Esophagus muscularis mucosa (tissue), 4 donors: ENCODE data around the gene TRPC4AP. TPM values are rescaled to one million over a fixed set of nuclear protein-coding genes. Genes with fewer than 3 reads are reported as not detected.
"Not testable (repeated sequence)": the region's sequence is repeated elsewhere in the genome, so short reads cannot be mapped to it uniquely, and the experiment has no call there.

Source experiments
- DNase-seq: peaks from one replicate; pipeline ENCODE4 v3.0.0-alpha.2; 2017; ENCODE audit errors: extremely low spot score
- H3K27ac ChIP-seq, 4 donors: fragments of 200-600 bp; sonication (generic); replicated peaks in 1 of 4; 1 replicate in 3 of 4; 2 replicates in 1 of 4; pipeline ENCODE4 v1.5.1; 2016 to 2019; ENCODE audit warnings: mild to moderate bottlenecking in 1 of 4
- H3K27me3 ChIP-seq, 4 donors: fragments of 200-600 bp; sonication (generic); one replicate each; pipeline versions ENCODE4 v1.5.1 to v1.6.0; 2016 to 2019
- H3K36me3 ChIP-seq, 4 donors: fragments of 200-600 bp; sonication (generic); one replicate each; pipeline ENCODE4 v1.5.1; 2016 to 2019
- H3K4me1 ChIP-seq, 4 donors: fragments of 200-600 bp; sonication (generic); one replicate each; pipeline ENCODE4 v1.5.1; 2016 to 2019
- H3K4me3 ChIP-seq, 4 donors: fragments of 200-600 bp; sonication (generic); 1 replicate in 2 of 4; 2 replicates in 2 of 4; pipeline ENCODE4 v1.5.1; 2016 to 2019; ENCODE audit warnings: mild to moderate bottlenecking in 4 of 4, moderate library complexity in 1 of 4
- H3K9me3 ChIP-seq, 4 donors: fragments of 200-600 bp; sonication (generic); 1 replicate in 3 of 4; 2 replicates in 1 of 4; pipeline ENCODE4 v1.5.1; 2016 to 2019
- EP300 ChIP-seq: sonication (generic); formaldehyde crosslinking; IDR thresholded peaks from one replicate; pipeline ENCODE4 v1.6.1; 2017; ENCODE audit warnings: antibody characterized with exemption
- POLR2A ChIP-seq: fragments of 450-650 bp; IDR thresholded peaks from one replicate; pipeline ENCODE4 v1.6.1; 2017; ENCODE audit warnings: antibody characterized with exemption, moderate library complexity, mild to moderate bottlenecking, low read depth
- POLR2AphosphoS5 ChIP-seq, 2 donors: sonication (generic); formaldehyde crosslinking; IDR thresholded peaks; one replicate each; pipeline ENCODE4 v1.6.1; 2017; ENCODE audit warnings: antibody characterized with exemption in 2 of 2
- WGBS: methylation state at CpG from one replicate; pipeline ENCODE4 v1.1.5; 2018; 5-methylcytosine and 5-hydroxymethylcytosine counted together
- intact Hi-C: fragments of 100-400 bp; cut with DNase I; formaldehyde crosslinking; loops from one replicate; pipeline ENCODE4 v1.15.1; 2023
- total RNA-seq, 4 donors: library from RNA; depleted of rRNA; stranded (reverse); fragments of >200 nt; gene quantifications; one replicate each; pipeline versions ENCODE4 v1.1.0 to v1.2.1, GENCODE V29; 2016
- TF ChIP-seq, protein P1 (sequence below), 3 experiments: fragments of 200-600 bp in 2 of 3; fragments of 450-650 bp in 1 of 3; sonication (generic) in 2 of 3; IDR thresholded peaks; one replicate each; pipeline ENCODE4 v1.5.1; 2017 to 2019; ENCODE audit warnings: antibody characterized with exemption in 3 of 3, mild to moderate bottlenecking in 2 of 3, moderate library complexity in 1 of 3

The TRPC4AP gene
- total RNA-seq, 4 donors from 2014 or later, result 44.1 to 58.2 (median 52.1) TPM

DNA sequence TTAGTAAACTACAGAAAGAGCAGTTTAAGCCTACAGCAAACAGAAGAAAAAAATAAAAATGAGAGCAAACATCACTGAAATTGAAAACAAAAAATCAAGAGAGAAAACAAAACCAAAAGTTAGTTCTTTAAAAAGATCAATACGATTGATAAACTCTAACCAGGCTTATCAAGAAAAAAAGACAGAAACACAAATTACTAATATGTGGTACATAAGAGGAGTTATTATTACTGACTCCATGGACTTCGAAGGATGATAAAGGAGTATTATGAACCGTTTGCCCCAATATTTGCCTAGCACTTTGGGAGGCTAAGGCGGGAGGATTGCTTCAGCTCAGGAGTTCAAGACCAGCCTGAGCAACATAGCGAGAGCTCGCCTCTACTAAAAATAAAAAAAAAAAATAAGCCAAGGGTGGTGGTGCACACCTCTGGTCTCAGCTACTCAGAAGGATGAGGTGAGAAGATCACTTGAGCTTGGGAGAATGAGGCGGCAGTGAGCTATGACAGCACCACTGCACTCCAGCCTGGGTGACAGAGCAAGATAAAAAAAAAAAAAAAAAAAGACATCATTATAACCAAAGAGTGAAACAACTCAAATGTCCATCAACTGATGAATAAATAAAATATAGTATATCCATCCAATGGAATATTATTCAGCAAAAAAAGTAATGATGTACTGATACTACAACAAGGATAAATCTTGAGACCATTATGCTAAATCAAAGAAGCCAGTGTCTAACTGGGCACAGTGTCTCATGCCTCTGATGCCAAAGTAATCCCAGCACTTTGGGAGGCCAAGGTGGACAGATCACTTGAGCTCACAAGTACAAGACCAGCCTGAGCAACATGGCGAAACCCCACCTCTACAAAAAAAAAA, 12.9 kb downstream of the TRPC4AP start:
- H3K27me3 ChIP-seq, result no peaks in the 10 kb centered on the region
- intact Hi-C loops, result no loop called here
- peaks cover 25 to 32% (median 28%) of the 10 kb centered on the region in 4 donors for H3K4me1 ChIP-seq
- H3K9me3 ChIP-seq, result no peaks in the 10 kb centered on the region
- 93% methylated on average over 8 of the region's 8 CpGs for WGBS
- TF ChIP-seq POLR2A (no peak), POLR2AphosphoS5 (IDR thresholded peaks at IDR 0.05) (no peak), EP300 (no peak)
- peaks cover 18 to 28% (median 23%) of the 10 kb centered on the region in 4 donors for H3K36me3 ChIP-seq
- H3K27ac ChIP-seq, result no peak overlapping the region
- DNase-seq, result no peak
- H3K4me3 ChIP-seq, result no peak overlapping the region

DNA sequence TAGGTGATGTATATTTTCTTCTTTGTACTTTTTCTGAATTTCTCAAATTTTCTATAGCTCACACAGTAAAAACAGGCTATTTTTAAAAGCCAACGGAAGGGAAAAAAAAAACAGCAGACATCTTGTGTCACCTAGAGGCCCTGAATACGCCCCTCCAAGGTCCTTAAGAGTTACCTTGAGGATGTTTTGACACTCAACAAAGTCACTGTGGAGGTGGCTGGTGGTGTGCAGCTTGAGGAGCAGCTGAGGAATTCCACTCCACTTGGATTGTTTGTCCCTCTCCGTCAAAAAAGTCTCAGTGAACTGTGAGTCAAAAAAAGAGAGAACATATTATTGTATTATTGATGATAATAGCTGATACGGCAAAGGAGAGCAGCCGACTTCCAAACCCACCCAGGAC, 14.7 kb downstream of the TRPC4AP start:
- Histone ChIP-seq H3K4me1 (peaks cover 20 to 25% (median 23%) of the 10 kb centered on the region in 4 donors), H3K36me3 (peaks cover 18 to 28% (median 23%) of the 10 kb centered on the region in 4 donors), H3K27me3 (no peaks in the 10 kb centered on the region), H3K27ac (no peak overlapping the region), H3K9me3 (no peaks in the 10 kb centered on the region), H3K4me3 (no peak overlapping the region)
- TF ChIP-seq POLR2A (no peak), POLR2AphosphoS5 (IDR thresholded peaks at IDR 0.05) (no peak), EP300 (no peak)
- TF ChIP-seq, protein P1, sequence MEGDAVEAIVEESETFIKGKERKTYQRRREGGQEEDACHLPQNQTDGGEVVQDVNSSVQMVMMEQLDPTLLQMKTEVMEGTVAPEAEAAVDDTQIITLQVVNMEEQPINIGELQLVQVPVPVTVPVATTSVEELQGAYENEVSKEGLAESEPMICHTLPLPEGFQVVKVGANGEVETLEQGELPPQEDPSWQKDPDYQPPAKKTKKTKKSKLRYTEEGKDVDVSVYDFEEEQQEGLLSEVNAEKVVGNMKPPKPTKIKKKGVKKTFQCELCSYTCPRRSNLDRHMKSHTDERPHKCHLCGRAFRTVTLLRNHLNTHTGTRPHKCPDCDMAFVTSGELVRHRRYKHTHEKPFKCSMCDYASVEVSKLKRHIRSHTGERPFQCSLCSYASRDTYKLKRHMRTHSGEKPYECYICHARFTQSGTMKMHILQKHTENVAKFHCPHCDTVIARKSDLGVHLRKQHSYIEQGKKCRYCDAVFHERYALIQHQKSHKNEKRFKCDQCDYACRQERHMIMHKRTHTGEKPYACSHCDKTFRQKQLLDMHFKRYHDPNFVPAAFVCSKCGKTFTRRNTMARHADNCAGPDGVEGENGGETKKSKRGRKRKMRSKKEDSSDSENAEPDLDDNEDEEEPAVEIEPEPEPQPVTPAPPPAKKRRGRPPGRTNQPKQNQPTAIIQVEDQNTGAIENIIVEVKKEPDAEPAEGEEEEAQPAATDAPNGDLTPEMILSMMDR (IDR thresholded peaks at IDR 0.05), result no peak
- intact Hi-C loops, result no loop called here
- no peak for DNase-seq
- 98% methylated on average over 5 of the region's 5 CpGs for WGBS

- H3K27me3 ChIP-seq, result no peaks in the 10 kb centered on the region
- H3K4me3 ChIP-seq, result no peak overlapping the region
- no peak for DNase-seq
- H3K27ac ChIP-seq, result no peak overlapping the region
- intact Hi-C loops, result no loop called here
- TF ChIP-seq POLR2AphosphoS5 (IDR thresholded peaks at IDR 0.05) (no peak), POLR2A (no peak), EP300 (no peak)
- TF ChIP-seq, protein P1 (IDR thresholded peaks at IDR 0.05), result no peak
- peaks cover 18 to 25% (median 23%) of the 10 kb centered on the region in 4 donors for H3K4me1 ChIP-seq
- H3K9me3 ChIP-seq, result peaks cover 0 to 2% (median 0%) of the 10 kb centered on the region in 4 donors
- over 99% methylated on average over 5 of the region's 5 CpGs for WGBS
- peaks cover 18 to 28% (median 23%) of the 10 kb centered on the region in 4 donors for H3K36me3 ChIP-seq
These were observed 15.3 kb downstream of the TRPC4AP start for GRCh38 chr20:35077341-35077740.

DNA sequence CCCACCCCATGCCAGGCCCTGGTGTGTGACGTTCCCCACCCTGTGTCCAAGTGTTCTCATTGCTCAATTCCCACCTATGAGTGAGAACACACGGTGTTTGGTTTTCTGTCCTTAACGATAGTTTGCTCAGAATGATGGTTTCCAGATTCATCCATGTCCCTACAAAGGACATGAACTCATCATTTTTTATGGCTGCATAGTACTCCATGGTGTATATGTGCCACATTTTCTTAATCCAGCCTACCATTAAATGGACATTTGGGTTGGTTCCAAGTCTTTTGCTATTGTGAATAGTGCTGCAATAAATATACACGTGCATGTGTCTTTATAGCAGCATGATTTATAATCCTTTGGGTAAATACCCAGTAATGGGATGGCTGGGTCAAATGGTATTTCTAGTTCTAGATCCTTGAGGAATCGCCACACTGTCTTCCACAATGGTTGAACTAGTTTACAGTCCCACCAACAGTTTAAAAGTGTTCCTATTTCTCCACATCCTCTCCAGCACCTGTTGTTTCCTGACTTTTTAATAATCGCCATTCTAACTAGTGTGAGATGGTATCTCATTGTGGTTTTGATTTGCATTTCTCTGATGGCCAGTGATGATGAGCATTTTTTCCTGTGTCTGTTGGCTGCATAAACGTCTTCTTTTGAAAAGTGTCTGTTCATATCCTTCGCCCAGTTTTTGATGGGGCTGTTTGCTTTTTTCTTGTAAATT, 21.0 kb downstream of the TRPC4AP start:
- WGBS, result 93% methylated on average over 8 of the region's 8 CpGs
- intact Hi-C loops, result not testable (repeated sequence)

DNA sequence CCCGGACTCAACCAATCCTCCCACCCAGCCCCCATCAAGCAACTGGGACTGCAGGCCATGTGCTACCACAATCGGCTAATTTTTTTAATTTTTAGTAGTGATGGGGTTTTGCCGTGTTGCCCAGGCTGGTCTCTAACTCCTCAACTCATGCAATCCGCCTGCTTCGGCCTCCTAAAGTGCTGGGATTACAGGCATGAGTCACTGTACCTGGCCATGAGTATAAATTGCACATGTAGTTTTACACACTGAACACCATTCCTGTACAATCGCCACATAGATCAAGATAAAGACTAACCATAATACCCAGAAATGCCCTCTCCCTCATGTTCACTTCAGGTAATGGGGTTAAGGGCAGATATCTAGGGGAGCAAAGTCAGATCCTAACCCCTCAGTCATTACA, 26.4 kb downstream of the TRPC4AP start:
- H3K36me3 ChIP-seq, result peaks cover 0 to 25% (median 9%) of the 10 kb centered on the region in 4 donors
- 95% methylated on average over 6 of the region's 6 CpGs for WGBS
- no peak for TF ChIP-seq POLR2A
- no peak for TF ChIP-seq POLR2AphosphoS5 (IDR thresholded peaks at IDR 0.05)
- TF ChIP-seq EP300, result no peak
- TF ChIP-seq, protein P1 (IDR thresholded peaks at IDR 0.05), result no peak

More for the DNA sequence above, 21.0 kb downstream of the TRPC4AP start:
- H3K4me3 ChIP-seq, H3K9me3 ChIP-seq, H3K27ac ChIP-seq, H3K27me3 ChIP-seq, DNase-seq: not testable (repeated sequence)
- Histone ChIP-seq H3K36me3 (peaks cover 5 to 30% (median 17%) of the 10 kb centered on the region in 4 donors), H3K4me1 (peaks cover 8 to 21% (median 19%) of the 10 kb centered on the region in 4 donors)

More for the DNA sequence above, 26.4 kb downstream of the TRPC4AP start:
- Histone ChIP-seq H3K9me3 (no peaks in the 10 kb centered on the region), H3K4me3 (no peak overlapping the region), H3K4me1 (peaks cover 15 to 64% (median 49%) of the 10 kb centered on the region in 4 donors), H3K27ac (no peak overlapping the region), H3K27me3 (no peaks in the 10 kb centered on the region)
- DNase-seq, result no peak
- intact Hi-C loops, result no loop called here
